ENCODE measurements around the gene ZNF609.
"Not testable (repeated sequence)": the region's sequence is repeated elsewhere in the genome, so short reads cannot be mapped to it uniquely, and the experiment has no call there.

The ZNF609 gene

GRCh38 chr15:64459066-64459781 is 1.2 kb upstream of the ZNF609 start:
- no peak for DNase-seq

GRCh38 chr15:64460724-64461720 is 644 bp downstream of the ZNF609 start:
- DNase-seq: peak; percentile 22

GRCh38 chr15:64461721-64462162 is 1.4 kb downstream of the ZNF609 start:
- peak; percentile 28 for DNase-seq

- no peak for DNase-seq
Observed at GRCh38 chr15:64462492-64462891, 2.1 kb downstream of the ZNF609 start.

GRCh38 chr15:64464276-64465005 is 4.1 kb downstream of the ZNF609 start:
- DNase-seq: no peak

GRCh38 chr15:64466408-64467141 is 6.2 kb downstream of the ZNF609 start:
- no peak for DNase-seq

- no peak for DNase-seq
Observed at GRCh38 chr15:64472161-64472560, 11.8 kb downstream of the ZNF609 start.

GRCh38 chr15:64474846-64475245 is 14.5 kb downstream of the ZNF609 start:
- no peak for DNase-seq

- DNase-seq: no peak
Observed at GRCh38 chr15:64476550-64476949, 16.2 kb downstream of the ZNF609 start.

GRCh38 chr15:64478863-64479262 is 18.5 kb downstream of the ZNF609 start:
- no peak for DNase-seq

- DNase-seq: no peak
Observed at GRCh38 chr15:64480891-64481290, 20.5 kb downstream of the ZNF609 start.

- no peak for DNase-seq
Observed at GRCh38 chr15:64483749-64484148, 23.4 kb downstream of the ZNF609 start.

- DNase-seq: no peak
Observed at GRCh38 chr15:64485796-64486195, 25.4 kb downstream of the ZNF609 start.

GRCh38 chr15:64490598-64491259 is 30.4 kb downstream of the ZNF609 start:
- DNase-seq: no peak

- no peak for DNase-seq
Observed at GRCh38 chr15:64493641-64494040, 33.3 kb downstream of the ZNF609 start.

GRCh38 chr15:64495968-64496367 is 35.6 kb downstream of the ZNF609 start:
- DNase-seq: not testable (repeated sequence)

- no peak for DNase-seq
Observed at GRCh38 chr15:64500695-64501395, 40.5 kb downstream of the ZNF609 start.

GRCh38 chr15:64501396-64501715 is 41.0 kb downstream of the ZNF609 start:
- DNase-seq: no peak

- DNase-seq: no peak
Observed at GRCh38 chr15:64502151-64502550, 41.8 kb downstream of the ZNF609 start.

GRCh38 chr15:64502551-64502950 is 42.2 kb downstream of the ZNF609 start:
- no peak for DNase-seq

- no peak for DNase-seq
Observed at GRCh38 chr15:64503197-64503596, 42.8 kb downstream of the ZNF609 start.

All from activated naive CD4-positive, alpha-beta T cell treated with anti-CD3 and anti-CD28 coated beads, Interleukin-2, amount 50 U/mL, for 16 hours (primary cell).